GM12864 (cell line): ENCODE results near the gene GRM7.

Source experiments
- DNase-seq: peaks from one replicate; pipeline ENCODE4 v3.0.0-alpha.2; 2011; ENCODE audit warnings: low read depth
- H3K4me3 ChIP-seq: 2 replicates; pipeline ENCODE4 v1.5.1; 2011; ENCODE audit warnings: mild to moderate bottlenecking, low read depth, low read length, control low read depth
- CTCF ChIP-seq: IDR thresholded peaks from 2 replicates; pipeline ENCODE4 v1.5.1; 2011; ENCODE audit warnings: low read depth, mild to moderate bottlenecking, moderate library complexity, low read length, control low read depth, inconsistent platforms; ENCODE audit errors: missing control alignments

Gene GRM7

GRCh38 chr3:7562892-7563291 lies 702.0 kb downstream of the GRM7 start:
- no peak for TF ChIP-seq CTCF
- DNase-seq = no peak
- H3K4me3 ChIP-seq = no peak overlapping the region

DNA sequence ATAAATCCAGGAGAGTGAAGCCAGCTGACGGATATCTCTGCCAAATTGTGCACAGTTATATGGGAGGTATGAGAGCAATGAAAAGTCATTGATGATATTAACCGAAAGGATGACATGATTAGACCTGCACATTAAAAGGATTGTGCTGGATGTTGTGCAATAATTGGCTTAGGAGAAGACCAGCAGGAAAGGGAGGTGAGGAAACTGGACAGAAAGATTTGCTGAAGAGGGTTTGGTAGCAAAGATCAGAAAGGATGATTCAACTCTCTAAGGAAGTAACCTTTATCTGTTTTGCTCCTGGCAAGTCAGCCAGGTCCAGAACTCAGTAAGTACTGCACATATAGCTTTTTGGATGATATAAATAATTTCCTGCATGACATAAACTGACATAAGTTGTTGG lies 704.7 kb downstream of the GRM7 start:
- no peak for DNase-seq
- no peak overlapping the region for H3K4me3 ChIP-seq
- no peak for TF ChIP-seq CTCF

- TF ChIP-seq CTCF = no peak
- no peak overlapping the region for H3K4me3 ChIP-seq
- DNase-seq = no peak
Measured at GRCh38 chr3:7567160-7567559, 706.2 kb downstream of the GRM7 start.

DNA sequence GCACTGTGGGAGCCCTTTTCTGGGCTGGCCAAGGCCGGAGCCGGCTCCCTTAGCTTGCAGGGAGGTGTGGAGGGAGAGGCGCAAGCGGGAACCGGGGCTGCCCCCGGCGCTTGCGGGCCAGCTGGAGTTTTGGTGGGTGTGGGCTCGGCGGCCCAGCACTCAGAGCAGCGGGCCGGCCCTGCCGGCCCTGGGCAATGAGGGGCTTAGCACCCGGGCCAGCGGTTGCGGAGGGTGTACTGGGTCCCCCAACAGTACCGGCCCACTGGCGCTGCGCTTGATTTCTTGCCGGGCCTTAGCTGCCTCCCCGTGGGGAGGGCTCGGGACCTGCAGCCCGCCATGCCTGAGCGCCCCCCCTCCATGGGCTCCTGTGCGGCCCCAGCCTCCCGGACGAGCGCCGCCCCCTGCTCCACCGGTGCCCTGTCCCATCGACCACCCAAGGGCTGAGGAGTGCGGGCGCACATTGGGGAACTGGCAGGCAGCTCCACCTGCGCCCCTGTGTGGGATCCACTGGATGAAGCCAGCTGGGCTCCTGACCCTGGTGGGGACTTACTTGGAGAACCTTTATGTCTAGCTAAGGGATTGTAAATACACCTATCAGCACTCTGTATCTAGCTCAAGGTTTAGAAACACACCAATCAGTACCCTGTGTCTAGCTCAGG lies 707.7 kb downstream of the GRM7 start:
- no peak for DNase-seq
- TF ChIP-seq CTCF = no peak
- H3K4me3 ChIP-seq = no peak overlapping the region

GRCh38 chr3:7573330-7573729 lies 712.4 kb downstream of the GRM7 start:
- H3K4me3 ChIP-seq = no peak overlapping the region
- no peak for DNase-seq
- TF ChIP-seq CTCF = no peak

DNA sequence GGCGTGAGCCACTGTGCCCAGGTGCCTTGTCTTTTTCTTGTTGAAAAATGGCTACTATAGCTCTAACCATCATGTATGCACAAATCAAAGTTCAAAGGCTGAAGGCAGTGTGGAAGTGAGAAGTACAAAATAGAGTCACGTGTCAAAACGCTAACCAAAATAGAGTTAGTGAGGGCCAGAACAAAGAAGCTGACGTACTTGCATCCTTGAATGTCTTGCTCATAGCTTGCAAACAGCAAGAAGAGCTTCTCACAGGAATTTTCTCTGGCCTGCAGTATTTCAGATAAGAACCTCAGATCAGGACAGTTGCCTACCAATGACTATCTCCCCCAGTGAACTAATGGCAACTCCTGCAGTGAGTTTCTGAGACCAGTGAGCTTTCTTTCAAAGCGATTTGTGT lies 713.5 kb downstream of the GRM7 start:
- no peak for DNase-seq
- no peak for TF ChIP-seq CTCF
- no peak overlapping the region for H3K4me3 ChIP-seq

DNA sequence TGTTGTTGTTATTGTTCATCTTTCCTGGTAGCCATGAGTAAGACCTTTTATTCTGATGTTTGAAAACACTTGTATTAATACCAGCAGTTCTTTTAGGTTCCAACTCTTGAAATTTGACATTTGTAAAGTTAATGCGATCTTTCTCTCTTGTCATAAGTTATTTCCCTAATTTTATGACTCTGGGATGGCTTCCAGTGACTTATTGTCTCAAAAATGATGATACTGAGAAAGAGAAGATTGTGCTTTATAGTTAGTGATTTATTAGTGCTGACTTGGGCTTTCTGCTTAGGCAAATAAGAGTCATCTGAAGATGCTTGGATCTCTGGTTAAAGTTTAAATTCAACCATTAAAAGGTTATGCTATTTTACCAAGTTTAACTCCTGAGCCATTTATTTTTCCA lies 715.2 kb downstream of the GRM7 start:
- no peak for DNase-seq
- TF ChIP-seq CTCF = no peak

More for the DNA sequence above, 715.2 kb downstream of the GRM7 start:
- H3K4me3 ChIP-seq = no peak overlapping the region
